SK-N-SH treated with all-trans-retinoic acid at 6 μM for 48 hours (cell line): Measurements from ENCODE around the gene SLC35F3.

ENCODE experiments used
- ATAC-seq: fragments of 200-7000 bp; cut with Tn5 transposase; 3 replicates; pipeline ENCODE4 v1.9.1; 2020; ENCODE audit warnings: mild to moderate bottlenecking, moderate library complexity
- ARNTL ChIP-seq: fragments of 450-650 bp; formaldehyde crosslinking; IDR thresholded peaks from 2 replicates; pipeline ENCODE4 v1.5.0; 2020; ENCODE audit warnings: low read depth, mild to moderate bottlenecking, moderate library complexity, borderline replicate concordance
- BACH2 ChIP-seq: fragments of 250-450 bp; sonication (Bioruptor Pico); IDR thresholded peaks from 2 replicates; pipeline ENCODE4 v1.9.0; 2021; ENCODE audit warnings: mild to moderate bottlenecking, borderline replicate concordance
- CREB5 ChIP-seq: fragments of 250-450 bp; sonication (Bioruptor Pico); IDR thresholded peaks from 2 replicates; pipeline ENCODE4 v1.5.1; 2020; ENCODE audit warnings: low read depth, mild to moderate bottlenecking, moderate library complexity
- CSDC2 ChIP-seq: fragments of 250-450 bp; sonication (Bioruptor Pico); IDR thresholded peaks from 2 replicates; pipeline ENCODE4 v1.5.0; 2020; ENCODE audit warnings: mild to moderate bottlenecking, moderate library complexity
- CSRNP3 ChIP-seq: fragments of 250-450 bp; sonication (Bioruptor Pico); IDR thresholded peaks from 2 replicates; pipeline ENCODE4 v1.5.1; 2021; ENCODE audit warnings: mild to moderate bottlenecking, moderate library complexity
- ESRRG ChIP-seq: fragments of 250-450 bp; sonication (Bioruptor Pico); IDR thresholded peaks from 2 replicates; pipeline ENCODE4 v1.6.1; 2021; ENCODE audit warnings: mild to moderate bottlenecking
- ISL1 ChIP-seq: fragments of 250-450 bp; sonication (Bioruptor Pico); IDR thresholded peaks from 2 replicates; pipeline ENCODE4 v2.1.2; 2022; ENCODE audit warnings: mild to moderate bottlenecking, moderate library complexity
- PATZ1 ChIP-seq: fragments of 250-450 bp; sonication (Bioruptor Pico); IDR thresholded peaks from 2 replicates; pipeline ENCODE4 v1.8.0; 2020; ENCODE audit warnings: mild to moderate bottlenecking, moderate library complexity, borderline replicate concordance
- POU6F1 ChIP-seq: fragments of 250-450 bp; sonication (Bioruptor Pico); IDR thresholded peaks from 2 replicates; pipeline ENCODE4 v1.8.0; 2021; ENCODE audit warnings: low read depth, mild to moderate bottlenecking, moderate library complexity, borderline replicate concordance
- PPARA ChIP-seq: fragments of 250-450 bp; sonication (Bioruptor Pico); IDR thresholded peaks from 2 replicates; pipeline ENCODE4 v1.5.0; 2020; ENCODE audit warnings: mild to moderate bottlenecking, borderline replicate concordance
- RARB ChIP-seq: fragments of 250-450 bp; sonication (Bioruptor Pico); IDR thresholded peaks from 2 replicates; pipeline ENCODE4 v1.8.0; 2021; ENCODE audit warnings: mild to moderate bottlenecking, moderate library complexity
- SNAI2 ChIP-seq: fragments of 250-450 bp; sonication (Bioruptor Pico); IDR thresholded peaks from 2 replicates; pipeline ENCODE4 v1.5.0; 2020; ENCODE audit warnings: mild to moderate bottlenecking, moderate library complexity
- TCF4 ChIP-seq: fragments of 250-450 bp; sonication (Bioruptor Pico); IDR thresholded peaks from 2 replicates; pipeline ENCODE4 v1.8.0; 2021; ENCODE audit warnings: mild to moderate bottlenecking, moderate library complexity, borderline replicate concordance
- TOX ChIP-seq: fragments of 250-450 bp; sonication (Bioruptor Pico); IDR thresholded peaks from 2 replicates; pipeline ENCODE4 v1.8.0; 2021; ENCODE audit warnings: mild to moderate bottlenecking, moderate library complexity, borderline replicate concordance
- TSHZ2 ChIP-seq: fragments of 250-450 bp; sonication (Bioruptor Pico); IDR thresholded peaks from 2 replicates; pipeline ENCODE4 v1.5.0; 2020; ENCODE audit warnings: mild to moderate bottlenecking, moderate library complexity
- ZFP30 ChIP-seq: fragments of 450-650 bp; formaldehyde crosslinking; IDR thresholded peaks from 2 replicates; pipeline ENCODE4 v1.5.0; 2022; ENCODE audit warnings: mild to moderate bottlenecking, moderate library complexity
- ZNF565 ChIP-seq: fragments of 450-650 bp; formaldehyde crosslinking; conservative IDR thresholded peaks from 2 replicates; pipeline ENCODE4 v1.5.0; 2020; ENCODE audit warnings: low read depth, mild to moderate bottlenecking, moderate library complexity
- ZNF70 ChIP-seq: fragments of 450-650 bp; formaldehyde crosslinking; IDR thresholded peaks from 2 replicates; pipeline ENCODE4 v1.5.0; 2020; ENCODE audit warnings: mild to moderate bottlenecking, moderate library complexity
- ZNF8 ChIP-seq: fragments of 450-650 bp; formaldehyde crosslinking; IDR thresholded peaks from 2 replicates; pipeline ENCODE4 v1.5.0; 2020; ENCODE audit warnings: mild to moderate bottlenecking, moderate library complexity

SLC35F3 gene

GRCh38 chr1:234237393-234237792 is 332.9 kb downstream of the SLC35F3 start:
- no peak for ATAC-seq
- TF ChIP-seq CREB5 (CRISPR knock-in tag) (no peak), POU6F1 (CRISPR knock-in tag) (no peak), CSDC2 (no peak), PATZ1 (CRISPR knock-in tag) (no peak), RARB (CRISPR knock-in tag) (no peak), ESRRG (no peak), PPARA (CRISPR knock-in tag) (no peak), ISL1 (CRISPR knock-in tag) (no peak), ZFP30 (CRISPR knock-in tag) (no peak), TCF4 (no peak), TSHZ2 (CRISPR knock-in tag) (no peak), BACH2 (CRISPR knock-in tag) (no peak), TOX (no peak), SNAI2 (CRISPR knock-in tag) (no peak), ARNTL (CRISPR knock-in tag) (no peak), ZNF8 (CRISPR knock-in tag) (no peak)

GRCh38 chr1:234238060-234238459 is 333.6 kb downstream of the SLC35F3 start:
- no peak for ATAC-seq
- TF ChIP-seq ZNF70: no peak
- no peak for TF ChIP-seq CSRNP3 (CRISPR knock-in tag)
- no peak for TF ChIP-seq ZFP30 (CRISPR knock-in tag)
- no peak for TF ChIP-seq ISL1 (CRISPR knock-in tag)
- no peak for TF ChIP-seq PPARA (CRISPR knock-in tag)
- TF ChIP-seq ZNF565: no peak
- TF ChIP-seq CSDC2: no peak
- TF ChIP-seq BACH2 (CRISPR knock-in tag): no peak
- TF ChIP-seq RARB (CRISPR knock-in tag): no peak
- no peak for TF ChIP-seq TSHZ2 (CRISPR knock-in tag)
- no peak for TF ChIP-seq CREB5 (CRISPR knock-in tag)
